Measurements from ENCODE around the gene SHF.
"Not testable (repeated sequence)": the region's sequence is repeated elsewhere in the genome, so short reads cannot be mapped to it uniquely, and the experiment has no call there.

Gene SHF, protein sequence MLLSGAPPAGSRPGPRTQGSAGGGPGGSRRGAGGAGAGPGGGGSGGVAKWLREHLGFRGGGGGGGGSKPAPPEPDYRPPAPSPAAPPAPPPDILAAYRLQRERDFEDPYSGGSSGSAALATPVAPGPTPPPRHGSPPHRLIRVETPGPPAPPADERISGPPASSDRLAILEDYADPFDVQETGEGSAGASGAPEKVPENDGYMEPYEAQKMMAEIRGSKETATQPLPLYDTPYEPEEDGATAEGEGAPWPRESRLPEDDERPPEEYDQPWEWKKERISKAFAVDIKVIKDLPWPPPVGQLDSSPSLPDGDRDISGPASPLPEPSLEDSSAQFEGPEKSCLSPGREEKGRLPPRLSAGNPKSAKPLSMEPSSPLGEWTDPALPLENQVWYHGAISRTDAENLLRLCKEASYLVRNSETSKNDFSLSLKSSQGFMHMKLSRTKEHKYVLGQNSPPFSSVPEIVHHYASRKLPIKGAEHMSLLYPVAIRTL
- 3.2 to 87.6 (median 5.4) reads per million in 3 experiments for total RNA-seq

DNA sequence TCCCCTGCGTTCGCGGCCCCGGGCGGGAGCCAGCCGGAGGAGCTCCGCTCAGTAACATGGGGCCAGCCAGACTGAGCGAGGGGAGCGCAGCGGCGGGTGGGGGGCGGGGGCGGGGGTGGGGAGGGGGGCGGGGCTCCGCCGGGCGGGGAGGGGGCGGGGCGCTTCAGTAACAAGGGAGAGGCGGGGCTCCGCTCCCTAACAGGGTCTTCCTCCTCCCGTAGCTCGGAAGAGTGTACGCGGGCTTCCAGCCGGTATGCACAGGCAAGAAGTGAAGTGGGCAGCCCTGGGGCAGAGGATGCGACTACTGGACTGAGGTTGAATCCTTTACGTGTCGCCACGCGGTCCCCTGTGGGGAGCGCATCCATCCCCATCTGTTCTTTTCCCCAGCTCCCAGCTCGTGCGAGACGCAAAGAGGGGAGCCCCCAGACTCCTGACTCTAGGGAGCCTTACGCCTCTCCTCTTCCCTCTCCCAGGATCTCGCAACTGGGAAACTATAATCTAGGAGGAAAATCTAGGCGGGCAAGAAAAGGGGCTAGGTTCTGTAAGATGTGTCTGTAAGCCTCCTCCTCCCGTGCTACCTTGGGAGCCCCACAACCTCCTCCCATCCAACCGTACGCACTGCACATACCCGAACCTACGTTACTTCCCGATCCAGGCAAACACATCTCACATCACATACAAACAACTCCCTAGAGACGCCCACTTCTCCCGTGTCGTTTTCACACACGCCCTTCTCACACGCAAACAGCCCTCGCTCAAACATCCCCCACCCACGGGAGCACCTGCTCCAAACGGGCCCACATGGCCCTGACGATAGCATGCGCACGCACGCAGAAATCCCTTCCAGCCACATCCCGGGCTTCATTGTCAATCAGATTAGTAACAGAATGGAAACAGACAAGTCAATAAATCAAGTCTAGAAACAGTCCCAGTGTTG, at the start of gene SHF:
SHF (minus strand) TSS at position 73 of the 937 bp plus-strand sequence; CDS start at position 58, 15 bp downstream.
- peak; percentile 60 for DNase-seq

DNA sequence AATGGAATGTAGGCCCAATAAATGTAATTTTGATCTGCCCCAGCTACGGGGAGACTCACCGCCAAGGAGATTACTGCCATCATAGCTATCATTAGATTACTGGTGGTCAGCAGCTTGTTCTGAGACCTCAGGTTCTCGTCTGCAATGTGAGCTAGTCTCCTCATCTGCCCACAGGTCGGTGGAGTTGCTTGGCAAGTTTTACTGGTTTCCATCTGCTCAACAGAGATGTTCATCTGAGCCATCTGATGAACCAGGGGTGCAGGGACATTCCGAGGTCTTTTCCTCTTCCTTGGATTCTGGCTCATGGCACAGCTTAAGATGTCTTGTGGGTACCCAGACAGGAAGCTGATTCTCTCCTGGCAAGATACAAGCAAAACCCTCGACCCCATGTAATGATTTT, 49.0 kb upstream of the SHF start:
- DNase-seq = not testable (repeated sequence)

DNA sequence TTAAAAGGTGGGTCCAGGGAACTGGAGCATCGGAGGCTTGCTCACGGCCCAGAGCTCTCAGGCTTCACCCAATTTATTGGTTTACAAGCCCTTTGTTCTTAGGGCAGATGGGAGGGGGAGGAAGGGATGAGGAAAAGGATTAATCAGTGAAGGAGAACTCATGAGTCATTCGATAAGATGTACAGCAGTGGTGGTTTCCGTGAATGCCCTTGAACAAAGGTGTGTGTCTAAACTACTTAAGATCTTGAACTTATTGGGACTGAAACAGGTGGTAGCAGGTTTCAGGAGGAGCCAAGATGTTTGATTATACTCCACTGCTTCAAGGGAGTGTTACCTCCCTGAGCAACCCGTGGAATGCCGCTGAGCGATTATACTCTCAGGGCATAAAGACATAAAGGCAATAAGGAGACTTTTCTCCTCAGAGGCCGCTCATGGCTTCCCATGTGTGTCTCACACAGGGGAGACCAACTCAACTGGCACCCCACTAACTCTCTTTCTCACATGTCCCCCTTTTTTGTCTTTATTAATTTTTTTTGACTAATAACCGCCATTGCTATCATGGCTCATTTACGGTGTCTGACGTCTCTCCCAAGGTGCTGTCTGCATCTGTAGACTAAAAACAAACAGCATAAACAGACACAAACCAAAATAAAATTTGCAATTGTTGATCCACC, 46.9 kb upstream of the SHF start:
- DNase-seq = no peak

DNA sequence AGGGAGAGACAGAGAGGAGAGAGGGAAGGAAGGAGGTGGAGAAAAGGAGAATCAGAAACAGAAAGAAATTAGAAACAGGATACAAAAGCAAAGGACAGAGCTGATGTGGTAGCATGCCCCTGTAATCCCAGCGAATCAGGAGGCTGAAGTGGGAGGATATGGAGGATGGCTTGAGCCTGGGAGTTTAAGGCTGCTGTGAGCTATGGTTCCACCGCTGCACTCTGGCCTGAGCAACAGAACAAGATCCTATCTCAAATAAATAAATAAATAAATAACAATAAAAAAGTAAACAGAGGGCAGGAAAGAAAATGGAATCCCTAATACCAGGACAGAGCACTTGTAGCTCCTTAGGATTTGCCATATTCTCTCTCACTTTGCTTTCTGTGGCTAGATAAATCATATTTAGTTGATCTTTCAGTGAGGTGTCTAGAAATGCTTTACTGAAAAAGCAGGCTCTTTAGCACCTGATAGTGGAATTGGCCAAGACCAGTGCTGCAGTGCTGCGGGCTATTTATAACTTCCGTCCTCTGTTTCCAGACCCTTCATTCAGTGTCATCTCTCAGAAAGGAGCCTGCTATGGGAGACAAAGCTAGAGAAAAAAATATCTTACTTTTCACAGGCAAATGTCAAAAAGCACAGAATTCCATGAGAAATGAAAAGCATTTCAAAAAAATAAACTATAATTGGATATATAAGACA, 44.2 kb upstream of the SHF start:
- DNase-seq = no peak

DNA sequence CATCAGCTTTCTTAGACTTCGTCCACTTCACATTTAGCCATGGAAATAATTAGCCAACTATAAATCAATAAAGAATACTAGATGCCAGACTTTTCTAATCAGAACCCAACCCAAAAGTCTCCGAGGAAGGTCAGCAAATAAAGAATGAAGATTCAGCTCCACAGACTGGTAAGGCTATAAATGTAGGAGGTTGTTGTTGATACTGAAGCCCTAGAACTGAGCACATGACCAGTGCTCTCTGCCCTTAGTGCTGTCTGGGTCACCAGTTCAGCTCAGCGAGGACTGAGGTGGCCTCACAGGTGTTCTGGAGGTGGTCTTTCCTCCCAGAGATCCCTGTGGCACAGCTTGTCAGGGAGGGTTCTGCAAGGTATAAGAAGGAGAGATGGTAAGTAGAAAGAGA, 43.4 kb upstream of the SHF start:
- DNase-seq = no peak

DNA sequence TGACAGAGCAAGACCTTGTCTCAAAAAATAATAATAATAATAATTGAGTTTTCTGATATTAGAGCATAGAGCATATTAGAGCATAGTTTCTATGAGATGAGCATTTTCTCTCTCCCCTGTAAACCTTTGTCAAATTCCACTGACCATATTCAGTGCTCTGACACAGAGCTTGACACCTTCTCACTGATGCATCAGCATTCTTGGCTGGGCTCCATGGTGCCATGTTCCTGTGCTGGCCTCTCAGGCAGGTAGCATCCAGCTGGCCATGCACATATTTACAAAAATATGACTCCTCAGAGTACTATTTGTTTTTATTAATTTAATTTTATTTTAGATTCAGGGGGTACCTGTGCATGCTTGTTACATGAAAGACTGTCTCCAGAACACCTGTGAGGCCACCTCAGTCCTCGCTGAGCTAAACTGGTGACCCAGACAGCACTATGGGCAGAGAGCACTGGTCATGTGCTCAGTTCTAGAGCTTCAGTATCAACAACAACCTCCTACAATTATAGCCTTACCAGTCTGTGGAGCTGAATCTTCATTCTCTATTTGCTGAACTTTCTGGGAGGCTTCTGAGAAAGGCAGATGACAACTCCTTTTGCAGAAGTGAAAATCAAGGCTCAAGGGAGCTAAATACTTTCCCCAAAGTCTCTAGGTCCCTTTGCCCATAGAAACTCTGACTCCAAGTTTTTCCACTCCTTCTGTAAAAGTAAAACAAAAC, 42.6 kb upstream of the SHF start:
- no peak for DNase-seq

DNA sequence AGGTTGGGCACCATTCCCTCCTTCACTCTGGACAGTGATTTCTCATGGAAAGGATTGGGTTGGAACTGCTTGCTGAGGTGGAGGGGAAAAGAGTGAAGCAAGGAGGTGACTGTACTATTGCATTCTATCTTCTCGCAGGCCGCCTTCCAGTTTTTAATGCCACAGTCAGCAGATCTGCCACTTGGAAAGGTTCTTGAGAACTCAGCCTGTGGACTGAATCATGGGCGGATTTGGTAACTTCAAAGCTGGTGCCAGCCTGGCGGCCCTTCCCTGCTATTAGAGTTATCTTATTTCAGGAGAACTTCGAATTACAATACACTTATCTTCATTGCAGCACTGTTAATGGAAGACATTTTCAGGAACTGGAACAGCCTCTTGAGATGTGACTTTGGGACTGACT, 41.2 kb upstream of the SHF start:
- no peak for DNase-seq

DNA sequence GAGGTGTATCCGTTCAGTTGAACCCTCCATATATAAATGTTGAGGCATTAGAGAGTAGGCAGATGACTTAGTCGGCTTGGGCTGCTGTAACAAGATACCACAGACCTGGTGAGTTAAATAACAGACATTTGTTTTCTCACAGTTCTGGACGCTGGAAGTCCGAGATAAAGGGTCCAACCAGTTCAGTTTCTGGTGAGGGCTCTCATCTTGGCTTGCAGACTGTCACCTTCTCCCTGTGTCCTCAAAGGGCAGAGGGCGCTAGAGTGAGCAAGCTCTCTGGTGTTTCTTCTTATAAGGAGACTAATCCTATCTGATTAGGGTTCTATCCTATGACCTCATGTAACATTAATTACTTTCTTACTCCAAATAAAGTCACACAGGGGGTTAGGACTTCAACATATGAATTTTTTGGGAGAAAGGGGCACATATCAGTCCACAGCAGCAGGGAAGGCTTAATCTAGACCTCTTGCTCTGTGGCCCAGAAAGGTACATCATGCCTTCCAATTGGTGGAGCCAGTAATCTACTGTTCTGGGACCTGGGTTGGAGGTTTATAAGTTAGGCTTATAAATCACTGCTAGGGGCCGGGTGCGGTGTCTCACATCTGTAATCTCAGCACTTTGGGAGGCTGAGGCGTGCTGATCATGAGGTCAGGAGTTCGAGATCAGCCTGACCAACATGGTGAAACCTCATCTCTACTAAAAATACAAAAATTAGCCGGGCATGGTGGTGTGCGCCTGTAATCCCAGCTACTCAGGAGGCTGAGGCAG, 37.9 kb upstream of the SHF start:
- DNase-seq = no peak

DNA sequence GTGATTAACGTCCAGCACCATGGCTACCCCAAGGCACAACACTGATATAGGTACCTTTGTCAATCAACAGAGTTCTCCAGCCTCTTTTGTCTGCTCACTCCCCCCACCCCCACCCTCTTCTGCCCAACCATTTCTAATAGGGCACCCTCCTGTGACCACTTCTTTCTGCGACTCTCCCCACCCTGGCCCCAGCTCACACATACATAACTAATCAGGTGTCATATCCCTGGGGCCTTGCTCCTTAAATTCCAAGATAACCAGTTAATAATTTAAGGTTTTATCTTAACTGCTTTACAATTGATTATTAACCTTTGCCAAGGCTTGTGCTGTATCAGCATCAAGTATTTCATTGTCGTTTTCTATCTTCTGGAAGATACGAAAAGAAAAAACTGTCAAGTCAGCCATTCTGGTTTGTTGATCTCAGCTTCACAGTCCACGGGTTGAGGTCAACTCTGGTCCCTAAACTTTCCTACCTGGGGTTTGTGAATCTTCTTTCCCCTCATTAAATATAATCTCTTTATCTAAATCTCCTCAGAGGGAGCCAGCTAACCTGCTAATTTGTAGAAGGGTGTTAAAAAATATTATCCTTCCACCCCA, 37.0 kb upstream of the SHF start:
- DNase-seq = no peak

DNA sequence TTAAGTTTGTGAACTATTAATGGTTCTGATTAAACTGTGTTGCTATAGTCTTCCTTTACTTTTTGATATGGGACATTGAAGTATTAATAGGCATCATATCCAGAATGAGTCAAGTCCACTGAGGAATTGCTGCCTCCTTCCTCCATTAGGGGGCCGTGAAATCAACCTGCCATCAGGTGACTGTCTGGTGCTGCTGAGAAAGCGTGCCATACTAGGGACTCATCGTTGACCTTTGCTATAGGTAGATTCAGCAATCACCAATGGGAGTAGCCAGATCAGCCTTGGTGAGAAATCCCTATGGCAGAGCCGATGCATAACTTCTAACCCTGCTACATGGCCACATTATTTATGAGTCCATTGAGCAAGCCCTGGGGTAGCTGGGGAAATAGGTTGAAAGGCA, 34.2 kb upstream of the SHF start:
- no peak for DNase-seq

DNA sequence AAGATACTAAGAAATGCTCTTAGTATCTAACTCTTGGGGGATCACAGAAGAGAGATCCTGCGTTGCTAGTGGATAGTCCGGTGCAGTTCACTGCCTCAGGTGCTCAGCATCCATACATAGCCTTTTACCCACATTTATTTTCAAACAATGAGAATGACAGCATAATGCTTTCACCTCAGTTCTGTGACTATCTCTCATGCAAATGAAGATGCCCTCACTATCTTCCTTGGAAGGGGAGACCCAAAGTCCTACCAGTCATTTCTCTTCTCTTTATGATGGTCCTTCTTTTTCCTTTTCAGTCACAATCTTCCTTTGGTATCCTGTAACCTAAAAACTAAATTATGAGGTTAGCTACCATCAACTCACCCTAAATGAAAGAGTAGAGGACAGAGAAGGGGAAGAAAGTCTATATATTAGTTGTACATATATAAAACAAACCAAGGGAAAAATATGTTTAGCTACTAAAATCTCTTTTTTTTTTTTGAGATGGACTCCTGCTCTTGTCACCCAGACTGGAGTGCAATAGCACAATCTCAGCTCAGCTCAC, 33.4 kb upstream of the SHF start:
- no peak for DNase-seq

DNA sequence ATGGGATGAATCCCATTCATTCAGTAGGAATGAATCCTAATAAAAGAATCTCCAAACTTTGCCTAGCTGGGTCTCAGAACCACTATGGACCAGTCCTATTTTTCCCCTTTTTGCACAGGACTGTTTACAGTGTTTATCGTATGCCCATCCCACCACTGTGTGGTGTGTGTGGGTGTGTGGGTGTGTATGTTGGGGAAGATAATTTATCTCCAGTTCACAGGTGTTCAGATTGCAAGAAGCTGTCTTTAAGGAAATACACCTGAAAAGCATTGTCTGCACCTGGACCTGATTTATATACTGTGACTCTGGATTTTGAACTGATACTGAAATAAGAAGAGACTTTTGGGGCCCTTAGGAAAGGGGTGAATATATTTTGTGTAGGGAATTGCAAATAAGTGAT, 24.7 kb upstream of the SHF start:
- no peak for DNase-seq

DNA sequence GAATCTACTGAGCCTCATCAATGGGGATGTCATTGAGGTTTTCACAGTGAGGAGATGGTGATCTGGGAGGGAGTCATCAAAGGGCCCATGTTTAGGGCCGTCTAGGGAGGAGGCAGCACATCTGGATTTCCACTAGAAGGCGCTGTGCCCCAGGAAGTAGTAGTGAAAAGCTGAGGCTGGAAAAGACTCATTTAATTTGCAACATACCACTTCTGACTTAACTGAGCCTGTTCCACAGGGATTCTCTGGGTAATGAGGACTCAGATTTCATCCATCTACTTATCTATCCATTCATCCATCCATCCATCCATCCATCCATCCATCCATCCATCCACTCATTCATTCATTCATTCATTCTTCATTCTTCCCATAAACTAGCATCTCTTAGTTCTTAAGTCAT, 17.4 kb upstream of the SHF start:
- peak; percentile 49 for DNase-seq

DNA sequence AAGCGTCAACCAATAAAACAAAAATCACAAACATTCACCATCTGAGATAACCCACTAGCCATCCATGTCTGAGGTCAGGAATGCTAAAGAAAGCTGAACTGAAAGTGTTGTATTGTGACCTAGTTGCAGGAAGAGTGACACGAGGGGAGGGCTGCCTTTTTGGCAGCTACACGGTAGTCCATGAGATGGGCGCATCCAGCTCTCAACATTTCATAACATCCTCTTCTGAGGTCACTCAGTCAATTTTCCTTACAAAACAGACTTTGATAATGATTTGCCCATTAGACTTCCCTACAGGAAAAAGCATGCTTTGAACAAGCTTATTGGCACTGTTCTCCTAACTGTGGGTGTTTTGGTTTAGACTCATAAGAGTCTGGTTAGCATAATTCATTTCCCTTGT, 15.4 kb upstream of the SHF start:
- no peak for DNase-seq

DNA sequence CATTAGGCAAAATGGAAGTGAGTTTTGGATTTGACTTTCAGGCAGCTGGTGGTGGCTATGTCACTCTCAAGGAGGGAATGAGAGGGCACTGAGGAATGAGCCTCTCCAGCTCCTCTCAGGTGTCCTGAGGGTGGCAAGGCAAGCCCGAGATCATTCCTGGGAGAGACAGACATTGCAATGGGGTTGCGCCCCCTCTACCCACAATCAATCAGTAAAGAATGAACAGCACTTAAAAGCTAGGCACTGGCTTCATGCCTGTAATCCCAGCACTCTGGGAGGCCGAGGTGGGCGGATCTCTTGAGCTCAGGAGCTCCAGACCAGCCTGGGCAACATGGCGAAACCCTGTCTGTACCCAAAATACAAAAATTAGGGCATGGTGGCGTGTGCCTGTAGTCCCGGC, 14.1 kb upstream of the SHF start:
- no peak for DNase-seq

DNA sequence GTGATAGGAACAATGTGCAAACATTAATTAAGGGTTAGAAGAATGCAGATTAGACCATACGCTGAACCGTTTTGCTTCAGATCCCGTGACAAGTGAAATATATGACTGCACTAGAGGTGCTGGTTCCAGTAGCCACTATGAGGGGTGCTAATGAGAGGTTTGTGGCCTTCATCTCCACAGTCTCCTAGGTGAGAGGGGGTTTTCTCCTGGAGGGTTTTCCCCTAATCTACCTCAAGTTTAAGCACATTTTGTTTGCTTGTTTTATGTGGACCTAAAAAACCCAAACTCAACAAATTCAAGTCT, 13.7 kb upstream of the SHF start:
- DNase-seq = no peak

DNA sequence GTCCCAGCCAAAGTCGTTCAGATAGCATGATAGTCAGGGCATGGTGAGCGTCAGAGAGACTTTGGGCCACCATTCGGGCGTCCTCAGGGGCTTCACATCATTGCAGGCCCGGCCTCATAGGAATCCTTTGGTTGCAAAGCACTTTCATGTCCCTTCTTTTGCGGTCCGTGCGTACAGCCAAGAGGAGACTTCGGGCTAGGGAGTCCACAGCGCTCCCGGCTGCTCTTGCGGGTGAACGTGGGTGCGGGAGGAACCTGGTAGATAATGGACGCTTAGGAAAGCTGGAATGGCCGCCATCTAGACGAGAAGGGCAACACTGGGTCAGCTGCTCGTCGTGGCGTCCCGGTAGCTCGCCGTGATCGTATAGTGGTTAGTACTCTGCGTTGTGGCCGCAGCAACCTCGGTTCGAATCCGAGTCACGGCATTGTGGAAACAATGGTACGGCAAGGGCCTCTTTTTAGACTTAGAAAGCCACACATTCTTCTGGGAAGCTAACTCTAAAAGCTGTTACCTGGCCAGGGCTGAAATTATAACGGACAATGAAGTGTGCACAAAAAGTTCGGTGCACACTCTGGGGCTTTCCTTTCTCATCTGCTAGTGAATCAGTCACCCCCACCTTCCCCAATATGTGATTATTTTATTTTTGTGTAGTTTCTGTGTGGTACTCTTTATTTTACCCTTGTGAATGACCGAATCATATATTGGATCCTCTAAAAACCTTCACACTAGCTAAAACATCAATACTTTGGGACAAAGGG, 13.2 kb upstream of the SHF start:
- DNase-seq = peak; percentile 70

DNA sequence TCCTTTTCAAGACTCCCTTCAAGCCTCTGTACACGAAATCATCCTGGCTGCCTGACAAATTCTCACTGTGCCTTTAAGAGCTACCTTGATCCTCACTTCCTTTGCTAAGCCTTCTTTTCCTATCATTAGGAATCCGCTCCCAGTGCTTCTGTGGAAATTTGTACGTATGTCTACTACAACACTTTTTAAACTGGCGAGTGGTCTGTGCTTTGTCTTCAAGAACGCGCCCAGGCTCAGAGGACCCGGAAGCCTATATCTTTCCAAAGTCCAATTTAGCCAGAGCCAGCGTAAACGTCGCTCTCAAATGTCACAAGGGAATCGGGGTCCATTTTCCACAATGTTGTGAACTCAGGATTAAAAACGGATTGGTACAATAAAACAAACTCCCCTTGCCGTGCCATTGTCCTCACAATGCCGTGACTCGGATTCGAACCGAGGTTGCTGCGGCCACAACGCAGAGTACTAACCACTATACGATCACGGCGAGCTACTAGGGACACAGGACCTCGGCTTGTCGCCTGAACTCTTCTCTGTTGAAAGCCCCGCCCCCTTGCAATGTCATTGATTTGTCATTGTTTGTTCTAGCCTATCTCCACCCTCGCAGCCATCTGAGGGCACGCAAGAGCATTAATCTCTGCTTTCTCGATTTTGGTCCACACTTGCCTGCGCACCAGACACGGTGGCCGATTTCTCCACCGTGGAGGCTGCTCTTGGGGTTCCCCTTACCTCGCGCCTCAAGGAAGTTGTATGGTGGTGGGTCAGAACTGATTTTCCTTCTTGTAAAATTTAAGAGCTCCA, 12.4 kb upstream of the SHF start:
- DNase-seq = peak; percentile 97

Data from central memory CD4-positive, alpha-beta T cell (primary cell).